Chondrocyte (in vitro differentiated cells): Measurements from ENCODE around the gene HDDC2. TPM values are rescaled to one million over a fixed set of nuclear protein-coding genes. Genes with fewer than 3 reads are reported as not detected.
A peak's percentile ranks its signal among the peaks of the same experiment; 100 is the strongest.

Experiments
- DNase-seq: peaks from one replicate; pipeline ENCODE4 v3.0.0; 2021; ENCODE audit warnings: mixed read lengths, low spot score
- H3K27ac Mint-ChIP-seq: one replicate; pipeline ENCODE4 v1.8.0; 2021; ENCODE audit warnings: mild to moderate bottlenecking, moderate library complexity, mixed read lengths; ENCODE audit not compliant: unreplicated experiment
- H3K27me3 Mint-ChIP-seq: 2 replicates; pipeline ENCODE4 v1.8.0; 2021; ENCODE audit warnings: low read depth, mixed read lengths
- H3K36me3 Mint-ChIP-seq: 2 replicates; pipeline ENCODE4 v1.8.0; 2021; ENCODE audit warnings: low read depth, mixed read lengths
- H3K4me1 Mint-ChIP-seq: 2 replicates; pipeline ENCODE4 v1.8.0; 2021; ENCODE audit warnings: low read depth, mild to moderate bottlenecking, mixed read lengths
- H3K4me3 Mint-ChIP-seq: one replicate; pipeline ENCODE4 v1.8.0; 2021; ENCODE audit warnings: mild to moderate bottlenecking, moderate library complexity, mixed read lengths; ENCODE audit not compliant: unreplicated experiment
- H3K9me3 Mint-ChIP-seq: 2 replicates; pipeline ENCODE4 v1.8.0; 2021; ENCODE audit warnings: low read depth, mixed read lengths
- CTCF ChIP-seq: fragments of 200-600 bp; sonication (generic); IDR thresholded peaks from 2 replicates; pipeline ENCODE4 v1.5.0; 2021; ENCODE audit warnings: antibody characterized with exemption, mild to moderate bottlenecking, moderate library complexity
- total RNA-seq: library from RNA; stranded (reverse); gene quantifications from 3 replicates; pipeline ENCODE4 v1.2.1, GENCODE V29; 2021

HDDC2 gene
- total RNA-seq, 1 donor from 2014 or later, result 49.4 TPM

- Mint-ChIP-seq H3K9me3 (peaks cover 32% of the 10 kb centered on the region), H3K27ac (no peak overlapping the region), H3K4me3 (no peak overlapping the region)
Observed at GRCh38 chr6:125245109-125245508, 56.7 kb downstream of the HDDC2 start.

GRCh38 chr6:125237764-125238163 is 64.0 kb downstream of the HDDC2 start:
- no peak overlapping the region for H3K27ac Mint-ChIP-seq
- H3K36me3 Mint-ChIP-seq, result peaks cover 14% of the 10 kb centered on the region
- peaks cover 32% of the 10 kb centered on the region for H3K9me3 Mint-ChIP-seq
- H3K4me3 Mint-ChIP-seq, result no peak overlapping the region
- DNase-seq, result no peak
- no peaks in the 10 kb centered on the region for H3K27me3 Mint-ChIP-seq
- TF ChIP-seq CTCF, result no peak
- peaks cover 18% of the 10 kb centered on the region for H3K4me1 Mint-ChIP-seq

More at GRCh38 chr6:125245109-125245508, 56.7 kb downstream of the HDDC2 start:
- Mint-ChIP-seq H3K36me3 (peaks cover 21% of the 10 kb centered on the region), H3K4me1 (peaks cover 32% of the 10 kb centered on the region), H3K27me3 (no peaks in the 10 kb centered on the region)
- DNase-seq, result no peak
- no peak for TF ChIP-seq CTCF

GRCh38 chr6:125236536-125237327 is 65.0 kb downstream of the HDDC2 start:
- H3K4me1 Mint-ChIP-seq, result peaks cover 24% of the 10 kb centered on the region
- no peaks in the 10 kb centered on the region for H3K27me3 Mint-ChIP-seq
- no peak for TF ChIP-seq CTCF
- H3K9me3 Mint-ChIP-seq, result peaks cover 22% of the 10 kb centered on the region
- H3K27ac Mint-ChIP-seq, result peak overlapping the region; percentile 9
- no peak for DNase-seq
- no peak overlapping the region for H3K4me3 Mint-ChIP-seq
- H3K36me3 Mint-ChIP-seq, result peaks cover 9% of the 10 kb centered on the region

- H3K9me3 Mint-ChIP-seq, result no peaks in the 10 kb centered on the region
- no peaks in the 10 kb centered on the region for H3K36me3 Mint-ChIP-seq
- peaks cover 39% of the 10 kb centered on the region for H3K4me1 Mint-ChIP-seq
- H3K27ac Mint-ChIP-seq, result peak overlapping the region; percentile 45
- no peaks in the 10 kb centered on the region for H3K27me3 Mint-ChIP-seq
- no peak for TF ChIP-seq CTCF
- H3K4me3 Mint-ChIP-seq, result no peak overlapping the region
- DNase-seq, result no peak
Observed at GRCh38 chr6:125233202-125233601, 68.6 kb downstream of the HDDC2 start.

GRCh38 chr6:125232466-125232865 is 69.3 kb downstream of the HDDC2 start:
- no peaks in the 10 kb centered on the region for H3K9me3 Mint-ChIP-seq
- no peak overlapping the region for H3K4me3 Mint-ChIP-seq
- H3K27me3 Mint-ChIP-seq, result no peaks in the 10 kb centered on the region
- TF ChIP-seq CTCF, result no peak
- H3K27ac Mint-ChIP-seq, result peak overlapping the region; percentile 25
- peaks cover 39% of the 10 kb centered on the region for H3K4me1 Mint-ChIP-seq
- DNase-seq, result no peak
- H3K36me3 Mint-ChIP-seq, result no peaks in the 10 kb centered on the region
